NB4 (cell line): ENCODE results near the gene SLC45A1.
"Not testable (repeated sequence)": the region's sequence is repeated elsewhere in the genome, so short reads cannot be mapped to it uniquely, and the experiment has no call there.

Source experiments
- DNase-seq: peaks from one replicate; pipeline ENCODE4 v3.0.0; 2010; ENCODE audit warnings: low read depth
- H3K4me3 ChIP-seq: one replicate; pipeline ENCODE4 v1.5.1; 2011; ENCODE audit warnings: mild to moderate bottlenecking, low read depth, low read length, moderate library complexity
- MYC ChIP-seq: IDR thresholded peaks from 2 replicates; pipeline ENCODE4 v1.6.1; 2011; ENCODE audit warnings: low read depth, low read length
- POLR2A ChIP-seq: IDR thresholded peaks from 2 replicates; pipeline ENCODE4 v1.6.1; 2011; ENCODE audit warnings: mild to moderate bottlenecking; ENCODE audit not compliant: insufficient read length; ENCODE audit errors: extremely low read depth
- TF ChIP-seq, protein P1 (sequence below): IDR thresholded peaks from one replicate; pipeline ENCODE4 v1.5.1; 2012; ENCODE audit warnings: low read depth, low read length
- TF ChIP-seq, protein P2 (sequence below): IDR thresholded peaks from 2 replicates; pipeline ENCODE4 v1.6.1; 2011; ENCODE audit warnings: low read depth, low read length

SLC45A1 gene

DNA sequence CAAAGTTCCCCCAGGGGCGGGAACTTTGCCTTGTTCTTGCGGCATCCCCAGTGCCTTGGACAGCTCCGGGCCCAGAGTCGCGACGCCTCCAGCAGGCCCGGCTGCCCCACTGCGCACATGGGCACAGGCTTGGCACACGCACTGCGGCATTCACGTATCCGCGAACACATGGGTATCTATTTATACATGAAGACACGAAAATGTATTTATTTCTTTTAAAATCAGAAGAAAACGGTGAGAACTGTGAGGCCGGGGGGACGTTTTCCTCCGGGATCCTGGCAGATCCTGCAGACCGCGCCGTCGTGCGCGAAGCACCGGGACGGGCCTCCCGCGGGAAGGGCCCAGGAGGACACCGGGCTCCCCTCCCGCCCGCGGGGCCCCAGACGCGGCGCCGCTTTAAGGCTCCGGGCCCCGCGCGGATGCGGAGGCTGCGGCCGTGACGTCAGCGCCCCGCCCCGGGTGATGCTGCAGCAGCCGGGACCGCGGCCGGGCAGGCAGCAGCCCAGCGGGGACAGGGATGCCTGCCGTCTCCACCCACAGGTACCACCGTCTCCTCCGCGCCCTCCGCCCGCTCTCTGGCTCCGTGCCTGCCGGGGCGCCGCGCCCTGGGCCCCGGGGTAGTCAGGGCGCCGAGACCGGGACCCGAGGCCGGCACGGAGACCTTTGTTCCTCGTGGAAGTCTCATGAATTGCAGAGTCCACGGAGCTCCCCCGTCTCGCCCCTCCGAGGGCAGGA lies at the start of gene SLC45A1:
TSS of gene SLC45A1 (plus strand) at position 468 of the 735 bp plus-strand sequence. CDS start 6,216 bp downstream, outside the sequence.
- H3K4me3 ChIP-seq, result no peak within 1 kb of the TSS
- DNase-seq, result peak; percentile 50

DNA sequence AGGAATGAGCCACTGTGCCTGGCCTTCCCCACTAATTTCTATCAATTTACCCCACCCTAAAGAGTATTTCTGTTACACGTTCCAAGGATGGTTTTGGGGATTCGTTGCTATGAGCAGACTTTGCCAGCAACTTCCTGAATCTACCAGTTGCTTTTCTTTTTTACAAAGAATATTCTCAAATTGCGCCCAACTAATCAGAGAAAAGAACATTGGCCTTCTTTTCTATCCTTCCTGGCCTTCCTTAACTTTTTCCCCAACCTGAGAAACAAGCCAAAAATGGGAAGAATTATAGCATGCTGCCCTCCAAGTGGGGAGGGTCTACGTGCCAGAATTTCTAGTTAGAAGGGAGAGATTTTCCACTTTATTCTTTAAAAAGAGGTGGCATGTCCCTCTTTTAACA lies 44.9 kb upstream of the SLC45A1 start:
- H3K4me3 ChIP-seq, result no peak overlapping the region
- TF ChIP-seq MYC, result no peak
- TF ChIP-seq, protein P1, sequence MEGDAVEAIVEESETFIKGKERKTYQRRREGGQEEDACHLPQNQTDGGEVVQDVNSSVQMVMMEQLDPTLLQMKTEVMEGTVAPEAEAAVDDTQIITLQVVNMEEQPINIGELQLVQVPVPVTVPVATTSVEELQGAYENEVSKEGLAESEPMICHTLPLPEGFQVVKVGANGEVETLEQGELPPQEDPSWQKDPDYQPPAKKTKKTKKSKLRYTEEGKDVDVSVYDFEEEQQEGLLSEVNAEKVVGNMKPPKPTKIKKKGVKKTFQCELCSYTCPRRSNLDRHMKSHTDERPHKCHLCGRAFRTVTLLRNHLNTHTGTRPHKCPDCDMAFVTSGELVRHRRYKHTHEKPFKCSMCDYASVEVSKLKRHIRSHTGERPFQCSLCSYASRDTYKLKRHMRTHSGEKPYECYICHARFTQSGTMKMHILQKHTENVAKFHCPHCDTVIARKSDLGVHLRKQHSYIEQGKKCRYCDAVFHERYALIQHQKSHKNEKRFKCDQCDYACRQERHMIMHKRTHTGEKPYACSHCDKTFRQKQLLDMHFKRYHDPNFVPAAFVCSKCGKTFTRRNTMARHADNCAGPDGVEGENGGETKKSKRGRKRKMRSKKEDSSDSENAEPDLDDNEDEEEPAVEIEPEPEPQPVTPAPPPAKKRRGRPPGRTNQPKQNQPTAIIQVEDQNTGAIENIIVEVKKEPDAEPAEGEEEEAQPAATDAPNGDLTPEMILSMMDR, result no peak
- TF ChIP-seq POLR2A, result no peak
- TF ChIP-seq, protein P2, sequence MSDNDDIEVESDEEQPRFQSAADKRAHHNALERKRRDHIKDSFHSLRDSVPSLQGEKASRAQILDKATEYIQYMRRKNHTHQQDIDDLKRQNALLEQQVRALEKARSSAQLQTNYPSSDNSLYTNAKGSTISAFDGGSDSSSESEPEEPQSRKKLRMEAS, result no peak
- DNase-seq, result no peak

More for the DNA sequence above, at the start of gene SLC45A1:
- TF ChIP-seq MYC (no peak), POLR2A (no peak)
- TF ChIP-seq, protein P2, result no peak
- TF ChIP-seq, protein P1, result no peak

DNA sequence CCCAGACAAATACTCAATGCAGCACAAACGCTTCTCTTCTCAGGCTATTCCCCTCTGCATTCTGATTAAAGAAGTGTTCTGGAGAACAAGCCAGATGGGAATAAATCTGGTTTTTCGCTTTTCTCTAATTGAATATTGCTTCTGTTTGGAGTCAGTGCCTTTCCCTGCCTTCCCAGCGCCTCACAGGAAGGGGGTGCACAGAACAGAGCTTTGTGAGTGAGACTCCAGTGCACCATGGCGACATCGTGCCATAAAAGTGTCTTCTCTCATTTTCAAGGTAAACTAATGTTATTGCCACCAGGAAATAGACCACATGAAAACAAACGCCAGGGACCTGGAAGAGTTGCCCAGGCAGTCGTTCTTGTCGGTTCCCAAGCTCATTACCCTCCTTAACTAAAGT lies 43.6 kb upstream of the SLC45A1 start:
- no peak overlapping the region for H3K4me3 ChIP-seq
- no peak for DNase-seq
- TF ChIP-seq, protein P1, result no peak
- TF ChIP-seq POLR2A, result no peak
- TF ChIP-seq, protein P2, result no peak
- no peak for TF ChIP-seq MYC

DNA sequence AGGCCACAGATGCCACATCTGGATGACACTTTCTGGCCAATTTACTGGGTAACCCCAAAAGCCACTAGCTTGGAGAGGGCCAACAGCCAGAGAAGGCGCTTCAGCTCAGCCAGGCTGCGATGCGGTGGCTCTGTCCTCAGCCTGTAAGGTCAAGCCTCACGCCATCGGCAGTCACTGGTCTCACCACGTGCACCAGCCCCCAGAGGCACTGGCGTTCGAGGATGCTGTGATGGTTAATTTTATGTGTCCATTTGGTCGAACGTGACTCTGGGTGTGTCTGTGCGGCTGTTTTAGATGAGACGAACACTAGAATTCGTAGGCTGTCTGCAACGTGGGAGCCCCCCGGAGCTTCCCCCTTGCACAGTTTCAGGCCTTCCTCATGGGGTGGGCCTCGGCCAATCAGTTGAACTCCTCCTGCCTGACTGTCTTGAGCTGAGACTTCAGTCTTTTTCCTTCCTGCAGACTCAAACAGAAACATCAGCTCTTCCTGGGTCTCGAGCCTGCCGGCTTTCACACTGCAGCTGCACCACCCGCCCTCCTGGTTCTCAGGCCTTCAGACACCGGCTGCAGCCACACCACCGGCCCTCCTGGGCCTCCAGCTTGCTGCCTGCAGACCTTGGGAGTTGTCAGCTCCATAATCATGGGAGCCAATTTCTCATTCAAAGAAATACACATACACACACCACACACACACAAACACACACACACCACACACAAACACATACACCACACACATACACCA lies 41.6 kb upstream of the SLC45A1 start:
- DNase-seq, result peak; percentile 24
- no peak for TF ChIP-seq MYC
- TF ChIP-seq POLR2A, result no peak
- TF ChIP-seq, protein P1, result no peak
- TF ChIP-seq, protein P2, result no peak
- no peak overlapping the region for H3K4me3 ChIP-seq

DNA sequence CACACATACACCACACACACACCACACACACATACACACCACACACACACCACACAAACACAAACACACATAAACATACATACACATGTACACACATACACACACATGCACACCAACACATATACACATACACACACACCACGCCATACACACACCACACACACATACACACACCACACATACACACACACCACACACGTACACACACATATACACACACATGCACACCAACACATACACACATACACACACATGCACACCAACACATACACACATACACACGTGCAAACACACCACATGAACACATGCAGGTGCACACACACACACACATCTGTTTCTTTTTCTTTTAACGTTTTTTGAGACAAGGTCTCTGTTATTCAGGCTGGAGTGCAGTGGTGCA lies 41.0 kb upstream of the SLC45A1 start:
- DNase-seq, result no peak
- TF ChIP-seq, protein P2, result no peak
- TF ChIP-seq MYC (no peak), POLR2A (no peak)
- TF ChIP-seq, protein P1, result no peak
- H3K4me3 ChIP-seq, result no peak overlapping the region

DNA sequence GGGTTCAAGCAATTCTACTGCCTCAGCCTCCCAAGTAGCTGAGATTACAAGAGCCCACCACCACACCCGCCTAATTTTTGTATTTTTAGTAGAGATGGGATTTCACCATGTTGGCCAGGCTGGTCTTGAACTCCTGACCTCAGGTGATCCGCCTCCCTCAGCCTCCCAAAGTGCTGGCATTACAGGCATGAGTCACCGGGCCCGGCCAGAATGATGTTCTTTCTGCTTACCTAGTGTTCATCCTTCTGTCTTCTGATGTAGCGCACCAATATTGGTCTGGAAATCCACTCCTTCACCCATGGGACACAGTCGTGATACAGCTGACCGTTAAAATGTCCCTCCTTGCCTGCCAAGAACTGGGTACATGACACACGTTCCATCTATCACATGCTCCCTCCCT lies 39.2 kb upstream of the SLC45A1 start:
- not testable (repeated sequence) for DNase-seq, H3K4me3 ChIP-seq
